Measurements from ENCODE around the gene NBL1. TPM values are rescaled to one million over a fixed set of nuclear protein-coding genes. Genes with fewer than 3 reads are reported as not detected.
A peak's percentile ranks its signal among the peaks of the same experiment; 100 is the strongest.

The NBL1 gene, protein sequence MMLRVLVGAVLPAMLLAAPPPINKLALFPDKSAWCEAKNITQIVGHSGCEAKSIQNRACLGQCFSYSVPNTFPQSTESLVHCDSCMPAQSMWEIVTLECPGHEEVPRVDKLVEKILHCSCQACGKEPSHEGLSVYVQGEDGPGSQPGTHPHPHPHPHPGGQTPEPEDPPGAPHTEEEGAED
- 10 to 100 TPM; 53.0 to 63.7 TPM for total RNA-seq
- long read RNA-seq, partial matches to known transcripts = 0 of 1 reads
- long read RNA-seq, other reads (novel, unspliced or antisense) = 1 of 1 reads

DNA sequence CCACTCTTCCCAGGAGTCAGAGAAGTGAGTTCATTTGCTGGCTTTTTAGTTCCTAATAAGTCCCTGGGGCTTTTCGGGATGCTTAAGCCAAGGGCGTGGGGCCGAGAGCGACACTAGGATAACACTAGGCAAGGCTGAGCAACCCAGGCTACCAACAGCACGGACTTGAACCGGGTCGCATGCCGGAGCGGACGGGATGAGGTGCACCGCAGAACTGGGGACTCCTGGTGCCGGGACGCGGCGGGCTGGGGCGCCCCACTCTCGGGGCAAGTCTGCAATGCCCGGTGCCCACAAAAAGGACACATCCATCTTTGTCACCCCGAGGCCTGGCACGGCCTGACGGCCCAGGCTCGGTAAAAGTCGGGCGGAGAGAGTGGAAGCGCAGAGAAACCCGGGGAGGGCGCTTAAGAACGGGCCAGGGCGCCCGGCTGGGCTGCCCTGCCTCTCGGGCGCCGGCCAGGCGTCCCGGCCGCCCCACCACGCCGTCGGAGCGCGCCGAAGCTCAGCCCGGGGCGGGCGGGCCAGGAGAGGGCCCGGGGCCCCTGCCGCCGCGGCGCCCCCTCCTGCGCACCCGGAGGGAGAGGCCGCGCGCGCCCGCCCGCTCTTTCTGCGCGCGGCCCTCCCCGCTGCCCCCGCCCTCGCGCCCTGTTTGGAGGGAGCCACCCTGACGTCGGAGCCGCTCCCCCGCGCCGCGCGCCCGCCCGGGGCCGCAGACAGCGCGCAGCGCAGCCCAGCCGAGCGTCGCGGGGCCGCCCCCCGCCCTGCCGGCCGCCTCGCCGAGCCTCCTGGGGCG lies at the start of gene NBL1:
Gene NBL1 (plus strand): TSS at position 710 of the 793 bp plus-strand sequence. CDS start 10,720 bp downstream, outside the sequence.
- ATAC-seq (peak; percentile 78 to 80), DNase-seq (peak; percentile 76)
- intact Hi-C loops (cut with DNase I) = no loop called here

DNA sequence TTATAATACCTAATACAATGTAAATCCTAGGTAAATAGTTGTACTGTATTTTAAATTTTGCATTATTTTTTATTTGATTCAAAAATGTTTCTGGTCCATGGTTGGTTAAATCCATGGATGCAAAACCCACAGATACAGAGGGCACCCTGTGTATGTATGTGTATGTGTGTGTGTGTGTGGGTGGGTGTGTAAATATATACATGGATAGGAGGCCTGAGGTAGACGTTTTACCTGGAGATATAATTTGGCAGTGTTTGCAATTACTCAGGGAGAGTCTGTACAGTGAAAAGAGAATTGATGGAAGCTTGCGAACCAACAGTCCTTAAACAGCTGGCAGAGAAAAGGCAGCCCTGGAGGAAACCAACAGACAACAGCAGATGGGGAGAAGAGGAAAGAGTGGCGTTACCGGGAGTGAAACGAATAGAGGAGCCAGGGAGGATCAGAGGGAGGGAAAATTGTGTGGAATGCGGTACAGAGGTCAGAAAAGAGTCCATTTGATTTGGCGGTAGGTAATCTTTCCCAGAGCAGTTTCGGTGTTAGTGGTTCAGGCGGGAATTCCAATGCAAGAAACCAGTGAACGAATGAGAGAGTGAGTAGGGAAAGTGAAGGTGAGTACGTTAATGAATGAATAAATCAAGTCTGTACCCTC lies 47.9 kb upstream of the NBL1 start:
- intact Hi-C loops (cut with DNase I) = loop anchor here (5.0 to 10.0 kb wide), 2 partner anchors 51 to 111 kb away; partner anchors contain the start of gene CAPZB (in 2 of the 2)
- DNase-seq (no peak), ATAC-seq (peak; percentile 12 to 29)

DNA sequence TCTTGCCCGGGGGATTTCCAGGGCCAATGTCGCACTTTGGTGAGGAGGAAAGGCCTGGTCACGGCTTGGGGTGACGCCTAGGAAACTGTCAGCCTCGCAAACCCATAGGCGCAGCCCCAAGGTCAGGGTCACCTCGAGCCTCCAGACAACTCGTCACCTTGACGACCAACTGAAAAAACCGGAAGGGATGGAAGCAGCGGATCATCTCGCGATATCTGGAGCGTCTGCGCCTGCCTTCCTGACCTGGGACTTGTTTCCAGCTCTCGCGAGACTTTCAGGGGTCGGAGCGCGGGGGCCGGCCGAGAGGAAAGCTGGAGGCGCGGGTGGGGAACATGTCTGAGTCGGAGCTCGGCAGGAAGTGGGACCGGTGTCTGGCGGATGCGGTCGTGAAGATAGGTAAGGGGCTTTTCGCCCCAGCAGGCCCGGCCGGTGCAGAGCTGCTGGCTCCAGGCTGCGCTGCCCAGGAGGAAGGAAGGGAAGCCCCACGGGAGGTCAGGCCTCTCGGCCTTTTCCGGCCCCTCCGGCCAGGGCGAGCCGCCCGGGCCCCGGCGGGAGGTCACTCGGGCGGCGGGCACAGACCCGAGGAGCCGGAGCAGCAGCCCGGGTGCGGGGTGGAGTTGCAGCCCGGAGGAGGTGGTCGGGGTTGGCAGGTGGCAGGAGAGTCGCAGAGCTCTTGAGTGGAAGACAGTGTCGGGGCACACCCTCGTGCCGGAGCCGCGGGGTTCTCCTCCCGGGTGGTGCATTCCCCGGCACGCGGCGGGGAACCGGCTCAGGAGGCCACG lies 47.2 kb upstream of the NBL1 start:
- ATAC-seq = peak; percentile 95 to 97
- intact Hi-C loops (cut with DNase I) = loop anchor here (5.0 to 10.0 kb wide), 2 partner anchors 50 to 112 kb away; partner anchors contain the start of gene CAPZB (in 2 of the 2)

DNA sequence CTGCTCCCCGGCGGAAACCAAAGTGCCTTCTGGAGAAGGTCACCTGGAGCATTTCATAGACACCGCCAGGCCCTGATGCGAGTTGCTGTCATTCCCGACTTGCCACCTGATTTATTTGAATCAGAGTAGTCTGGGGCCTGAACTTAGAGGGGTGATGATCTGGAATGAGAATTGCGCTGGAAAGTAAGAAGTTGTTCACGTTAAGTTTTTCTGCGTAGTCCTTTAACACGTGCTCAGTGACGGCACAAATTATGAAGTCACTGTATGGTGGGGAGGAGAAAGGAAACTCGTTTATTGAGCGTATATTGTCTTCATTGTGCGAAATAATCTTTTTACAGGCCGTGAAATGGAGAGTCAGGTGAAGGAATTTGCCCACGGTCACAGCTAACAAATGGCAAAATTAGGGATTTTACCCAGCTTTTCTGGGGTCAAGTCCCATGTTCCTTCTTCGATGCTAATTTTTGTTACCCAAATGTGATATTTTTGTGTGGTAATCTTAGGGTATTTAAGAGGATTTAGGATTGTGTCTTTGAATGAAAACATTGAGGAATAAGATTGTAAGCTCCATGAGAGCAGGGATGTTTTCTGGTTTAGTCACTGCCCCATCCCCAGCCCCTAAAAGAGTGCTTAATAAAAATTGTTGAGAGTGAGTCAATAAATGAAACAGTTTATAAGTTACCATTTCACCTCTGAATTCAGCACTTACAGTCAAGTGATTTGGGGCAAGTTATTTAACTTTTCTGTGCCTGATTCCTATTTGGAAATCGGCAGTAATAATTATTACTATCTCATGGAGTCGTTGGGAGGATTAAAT lies 46.4 kb upstream of the NBL1 start:
- intact Hi-C loops (cut with DNase I) = loop anchor here (5.0 to 10.0 kb wide), 2 partner anchors 50 to 113 kb away; partner anchors contain the start of gene CAPZB (in 2 of the 2)
- peak; percentile 6 to 16 for ATAC-seq
- DNase-seq = no peak

More for the DNA sequence above, 47.2 kb upstream of the NBL1 start:
- DNase-seq = peak; percentile 98

DNA sequence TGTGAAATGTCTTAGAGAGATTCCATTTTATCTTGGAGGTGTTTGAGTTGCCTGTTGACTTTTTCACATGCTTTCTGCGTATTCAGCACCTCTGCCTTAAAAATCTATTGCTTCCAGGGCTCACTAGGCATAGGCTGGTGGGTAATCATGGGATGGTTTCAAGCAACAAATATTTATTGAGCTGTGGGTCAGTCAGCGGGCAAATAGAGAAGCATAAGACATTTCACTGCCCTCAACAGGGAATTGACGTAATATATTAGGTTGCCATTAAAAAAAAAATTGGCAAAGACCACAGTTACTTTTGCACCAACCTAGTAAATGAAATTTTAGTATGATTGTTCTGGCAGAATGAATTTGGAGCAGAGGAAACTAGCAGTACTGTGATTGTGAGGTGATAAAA lies 44.3 kb upstream of the NBL1 start:
- ATAC-seq = no peak
- DNase-seq = no peak
- intact Hi-C loops (cut with DNase I) = loop anchor here (5.0 to 10.0 kb wide), 2 partner anchors 47 to 115 kb away; partner anchors contain the start of gene CAPZB (in 2 of the 2)

DNA sequence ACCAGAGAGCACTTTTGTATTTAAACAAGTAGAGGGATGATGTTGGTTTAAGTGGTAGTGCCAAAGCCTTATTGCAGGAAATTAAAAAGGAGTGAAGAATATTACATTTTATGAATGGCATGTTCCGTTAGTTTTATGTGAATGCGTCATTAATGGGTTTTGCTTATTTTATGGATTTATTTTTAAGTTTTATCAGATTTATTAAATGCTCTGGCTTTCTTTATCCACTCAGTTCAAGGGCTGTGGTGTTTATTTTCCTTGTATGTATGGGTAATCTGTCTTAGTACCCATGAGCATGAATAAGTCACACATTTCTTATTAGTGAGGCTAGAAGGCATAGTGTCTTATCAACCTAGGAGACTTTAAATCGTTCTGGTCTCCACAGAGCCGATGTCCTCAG lies 41.6 kb upstream of the NBL1 start:
- intact Hi-C loops (cut with DNase I) = no loop called here
- no peak for DNase-seq
- no peak for ATAC-seq

DNA sequence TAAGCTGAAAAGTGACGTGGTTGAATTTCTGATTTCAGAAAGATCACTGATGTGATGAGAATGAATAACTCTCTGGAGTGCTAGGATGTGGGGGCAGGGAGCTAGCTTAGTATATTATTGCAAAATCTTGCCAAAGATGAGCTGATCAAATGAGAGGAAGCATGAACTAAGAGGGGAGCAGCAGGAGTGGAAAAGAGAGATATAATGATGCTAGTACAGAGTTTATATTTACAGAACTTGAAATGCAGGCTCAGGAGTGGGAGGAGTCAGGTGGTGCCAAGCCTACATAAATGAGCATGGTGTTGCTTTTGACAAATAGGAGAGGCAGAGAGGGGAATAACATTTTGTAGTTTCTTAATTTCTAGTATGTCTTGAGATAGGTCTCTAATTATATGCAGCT lies 38.1 kb upstream of the NBL1 start:
- intact Hi-C loops (cut with DNase I) = no loop called here
- DNase-seq (no peak), ATAC-seq (no peak)

DNA sequence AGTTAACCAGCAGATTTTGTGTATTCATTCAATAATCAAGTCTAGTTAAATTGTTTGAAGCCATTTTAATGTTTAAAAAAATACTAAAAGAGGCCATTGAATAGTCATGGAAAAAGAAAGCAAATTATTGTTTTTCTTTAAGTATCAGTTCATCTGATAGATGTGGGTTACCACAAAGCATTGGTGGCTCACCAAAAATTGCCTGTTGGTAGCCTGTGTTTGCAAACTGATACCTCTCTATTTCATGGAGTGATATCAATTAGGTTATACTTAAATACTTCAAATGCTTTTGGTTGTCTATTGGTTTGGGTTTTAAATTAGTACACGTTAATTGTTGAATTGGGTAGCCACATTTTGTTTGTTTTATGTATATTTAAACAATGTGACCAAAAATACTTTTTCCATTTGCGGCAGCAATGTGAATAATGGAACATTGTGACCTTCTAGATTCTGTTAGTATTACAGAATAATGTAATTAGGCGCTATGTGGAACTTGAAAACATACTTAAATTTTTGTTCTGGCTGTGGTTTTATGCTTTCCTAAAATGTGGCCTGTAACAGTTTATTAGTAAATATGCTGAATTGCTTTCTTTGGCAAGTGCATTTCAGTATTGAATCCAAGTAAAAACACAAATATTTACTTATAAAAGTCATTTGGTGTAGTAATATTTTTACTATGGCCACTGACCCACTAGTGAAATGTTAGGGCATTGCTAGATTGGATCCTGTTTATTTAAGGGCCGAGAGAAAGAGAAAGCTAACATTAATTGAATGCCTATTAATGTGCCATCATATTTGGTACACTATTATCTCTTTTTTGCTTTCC lies 37.1 kb upstream of the NBL1 start:
- no peak for ATAC-seq
- intact Hi-C loops (cut with DNase I) = no loop called here

DNA sequence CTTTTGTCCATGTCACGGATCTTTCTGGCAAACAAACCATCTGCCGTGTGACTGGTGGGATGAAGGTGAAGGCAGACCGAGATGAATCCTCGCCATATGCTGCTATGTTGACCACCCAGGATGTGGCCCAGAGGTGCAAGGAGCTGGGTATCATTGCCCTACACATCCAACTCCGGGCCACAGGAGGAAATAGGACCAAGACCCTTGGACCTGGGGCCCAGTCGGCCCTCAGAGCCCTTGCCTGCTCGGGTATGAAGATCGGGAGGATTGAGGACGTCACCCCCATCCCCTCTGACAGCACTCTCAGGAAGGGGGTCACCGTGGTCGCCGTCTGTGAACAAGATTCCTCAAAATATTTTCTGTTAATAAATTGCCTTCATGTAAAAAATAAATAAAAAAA lies 35.9 kb upstream of the NBL1 start:
- intact Hi-C loops (cut with DNase I) = no loop called here
- no peak for ATAC-seq
- no peak for DNase-seq

More for the DNA sequence above, 37.1 kb upstream of the NBL1 start:
- DNase-seq = no peak

DNA sequence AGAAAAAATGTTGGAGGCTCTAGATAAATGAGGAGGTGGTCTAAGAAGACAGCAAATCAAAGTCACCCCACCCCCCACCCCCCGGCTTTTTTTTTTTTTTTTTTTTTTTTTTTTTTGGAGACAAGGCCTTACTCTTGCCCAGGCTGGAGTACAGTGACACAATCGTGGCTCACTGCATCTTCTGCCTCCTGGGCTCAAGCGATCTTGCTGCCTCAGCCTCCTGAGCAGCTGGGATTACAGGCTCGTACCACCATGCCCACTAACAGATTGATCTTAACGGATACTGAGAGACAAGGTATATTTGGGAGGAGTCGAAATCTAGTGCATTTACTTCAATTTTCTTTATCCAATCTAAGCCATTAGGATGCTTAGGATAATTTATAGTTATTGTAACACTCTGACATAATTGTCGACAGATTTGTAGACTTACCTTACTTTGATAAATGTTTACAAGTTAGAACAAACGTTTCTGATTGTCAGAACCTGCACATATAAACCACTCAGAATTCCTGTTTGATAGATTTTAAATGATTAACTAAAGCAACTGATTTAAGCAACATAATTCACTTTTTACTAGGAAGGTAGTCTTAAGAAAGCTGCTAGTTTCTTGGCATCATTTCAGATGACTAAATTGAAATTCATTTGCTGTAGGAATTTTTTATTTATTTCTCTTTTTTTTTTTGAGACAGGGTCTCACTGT lies 33.7 kb upstream of the NBL1 start:
- ATAC-seq = no peak
- intact Hi-C loops (cut with DNase I) = no loop called here
- DNase-seq = no peak

DNA sequence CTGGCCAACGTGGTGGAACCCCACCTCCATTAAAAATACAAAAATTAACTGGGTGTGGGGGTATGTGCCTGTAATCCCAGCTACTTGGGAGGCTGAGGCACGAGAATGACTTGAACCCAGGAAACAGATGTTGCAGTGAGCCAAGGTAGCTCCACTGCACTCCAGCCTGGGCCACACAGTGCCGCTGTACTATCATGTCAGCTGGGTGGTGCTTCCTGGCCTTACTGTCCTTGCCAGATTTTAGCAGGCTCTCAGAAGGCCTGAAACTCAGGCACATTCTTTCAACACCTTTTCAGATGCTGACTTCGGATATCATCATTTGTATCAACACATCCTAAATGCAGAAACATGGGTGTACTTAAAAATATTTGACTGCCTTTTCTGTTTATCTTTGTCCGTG lies 31.6 kb upstream of the NBL1 start:
- DNase-seq (no peak), ATAC-seq (peak; percentile 57 to 70)
- intact Hi-C loops (cut with DNase I) = no loop called here

DNA sequence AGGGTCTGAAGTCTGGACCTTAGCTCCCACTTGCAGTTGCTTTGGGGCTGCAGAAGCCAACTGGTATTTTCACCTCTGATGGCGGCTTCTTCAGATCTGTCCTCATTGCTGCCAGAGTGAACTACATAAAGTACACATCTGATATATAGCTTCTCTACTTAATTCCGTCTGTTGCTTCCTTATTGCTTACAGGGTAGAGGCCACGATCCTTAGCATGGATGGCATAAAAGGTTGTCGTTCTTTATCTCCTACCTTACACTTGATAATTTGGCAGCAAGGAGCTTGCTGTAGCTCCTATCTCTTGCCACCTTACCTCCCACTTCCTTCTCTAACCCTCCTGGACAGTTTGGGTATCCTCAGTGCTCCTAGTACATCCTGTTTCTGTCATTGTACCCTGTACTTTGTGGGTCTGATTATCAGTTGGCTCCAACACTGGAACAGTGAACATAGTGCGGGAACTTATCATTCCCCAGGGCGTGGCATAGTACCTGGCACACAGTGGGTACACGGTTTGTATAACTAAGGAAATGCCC lies 30.9 kb upstream of the NBL1 start:
- ATAC-seq = peak in 1 of 2 donors; percentile 77
- no peak for DNase-seq
- intact Hi-C loops (cut with DNase I) = no loop called here

DNA sequence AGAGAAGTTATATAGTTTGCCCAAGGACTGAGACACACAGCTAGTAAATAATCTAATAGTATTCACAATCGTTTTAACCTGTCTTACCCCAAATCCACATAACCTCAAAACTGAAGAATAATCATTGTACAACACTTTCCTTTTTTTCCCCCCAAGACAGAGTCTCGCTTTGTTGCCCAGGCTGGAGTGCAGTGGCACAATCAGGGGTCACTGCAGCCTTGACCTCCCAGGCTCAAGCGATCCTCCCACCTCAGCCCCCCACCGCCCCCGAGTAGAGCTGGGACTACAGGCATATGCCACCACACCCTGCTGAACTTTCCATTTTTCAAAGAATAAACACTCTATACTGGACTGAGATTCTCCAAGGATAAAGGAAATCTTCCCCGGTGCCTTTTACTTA lies 28.7 kb upstream of the NBL1 start:
- intact Hi-C loops (cut with DNase I) = no loop called here
- DNase-seq = no peak
- ATAC-seq = no peak

DNA sequence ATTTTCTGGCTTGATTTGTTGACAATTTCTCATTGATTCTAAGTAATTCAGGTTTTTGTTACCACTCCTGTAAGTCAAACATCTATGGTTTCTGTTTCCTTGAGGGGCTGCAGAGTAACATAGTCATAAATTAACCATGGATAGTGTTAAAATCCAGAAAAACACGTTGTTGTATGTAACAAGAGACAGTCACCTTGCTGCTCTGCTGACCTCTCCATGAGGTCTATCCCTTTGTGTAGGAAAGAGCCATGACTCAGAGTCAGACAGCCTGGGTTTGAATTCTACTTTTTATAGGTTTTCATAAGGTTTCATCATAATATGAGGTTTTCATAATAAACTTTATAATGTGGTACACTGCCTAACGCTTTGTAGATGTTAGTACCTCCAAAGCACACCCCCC lies 27.6 kb upstream of the NBL1 start:
- intact Hi-C loops (cut with DNase I) = no loop called here
- DNase-seq = no peak
- no peak for ATAC-seq

DNA sequence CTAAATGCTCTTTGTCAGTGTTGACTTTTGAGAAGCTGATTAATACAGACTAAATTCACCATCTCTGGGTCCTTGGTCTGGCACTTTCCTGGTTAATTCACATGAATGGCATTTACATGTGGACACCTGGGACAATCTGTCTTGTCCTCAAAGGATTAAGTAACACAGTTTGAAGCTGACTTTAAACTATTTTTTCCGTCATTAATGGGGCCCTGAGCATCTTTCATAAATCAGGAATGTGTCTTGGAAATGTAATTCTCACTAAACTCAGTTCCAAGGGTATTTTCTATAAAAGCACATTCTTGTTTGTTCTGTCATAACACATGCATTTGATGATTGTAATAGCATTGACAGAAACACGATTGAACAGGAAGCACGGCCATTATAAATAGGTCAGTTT lies 26.7 kb upstream of the NBL1 start:
- no peak for DNase-seq
- intact Hi-C loops (cut with DNase I) = no loop called here
- ATAC-seq = no peak

DNA sequence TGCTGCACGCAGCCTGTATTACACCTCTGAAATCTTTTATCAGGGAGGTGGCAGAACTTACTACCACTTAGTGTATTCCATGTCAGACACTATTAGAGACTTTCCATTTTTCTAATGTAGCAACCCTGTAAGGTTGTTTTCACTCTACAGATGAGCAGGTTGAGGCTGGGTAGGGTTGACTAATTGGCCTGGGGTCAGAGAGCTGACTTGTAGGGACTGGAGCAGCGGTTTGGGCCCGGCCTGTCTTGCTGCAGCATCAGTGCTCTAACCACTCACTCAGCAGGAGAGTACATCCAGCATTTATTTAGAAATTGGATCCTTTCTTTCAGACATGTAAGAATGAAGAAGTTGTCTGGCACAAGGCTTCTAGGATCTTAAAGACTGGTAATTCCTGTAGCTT lies 25.7 kb upstream of the NBL1 start:
- intact Hi-C loops (cut with DNase I) = no loop called here
- ATAC-seq (no peak), DNase-seq (no peak)

Data from left cardiac atrium (tissue), 4 donors.